SK-N-MC (cell line): ENCODE results near the gene OR5D18.

ENCODE experiments used
- EZH2 ChIP-seq: fragments of 200-600 bp; sonication (generic); IDR thresholded peaks from one replicate; pipeline ENCODE4 v1.6.1; 2017; ENCODE audit warnings: antibody characterized with exemption
- FOXP2 ChIP-seq: optimal IDR thresholded peaks from 2 replicates; pipeline ENCODE3; 2011; ENCODE audit warnings: mild to moderate bottlenecking, moderate library complexity; ENCODE audit not compliant: insufficient read depth; ENCODE audit errors: extremely low read length, control extremely low read depth
- POLR2AphosphoS5 ChIP-seq: IDR thresholded peaks from 2 replicates; pipeline ENCODE4 v1.6.1; 2012; ENCODE audit warnings: mild to moderate bottlenecking, low read depth, low read length, borderline replicate concordance

- TF ChIP-seq EZH2: no peak
- no peak for TF ChIP-seq POLR2AphosphoS5
- TF ChIP-seq FOXP2: no peak
Measured at GRCh38 chr11:55847453-55847852, 28.0 kb downstream of the OR5D18 start.
